ENCODE results near the gene CAB39. TPM values are rescaled to one million over a fixed set of nuclear protein-coding genes. Genes with fewer than 3 reads are reported as not detected.

Gene CAB39
- polyA plus RNA-seq, 1 donor from 2014 or later = 118 TPM

DNA sequence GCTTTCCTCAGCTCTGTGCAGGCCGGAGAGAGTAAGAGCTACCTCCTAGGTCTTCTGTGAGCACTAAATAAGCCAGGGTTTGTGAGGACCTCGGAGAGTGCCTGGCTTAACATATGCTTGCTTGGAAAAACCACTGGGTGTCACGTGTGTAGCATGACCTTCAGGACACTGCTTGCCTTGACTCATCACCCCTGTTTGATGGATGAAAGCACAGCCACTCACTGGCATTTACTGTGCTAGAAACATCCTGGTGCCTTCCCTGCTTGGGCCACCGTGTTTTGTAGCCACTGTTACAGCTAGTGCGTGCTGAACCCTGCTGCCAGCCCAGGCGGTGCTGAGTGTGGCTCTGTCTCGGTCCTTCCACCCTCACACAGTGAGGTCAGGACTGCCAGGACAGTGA lies 117.3 kb downstream of the CAB39 start:
- no peak overlapping the region for H3K27ac ChIP-seq (ENCODE audit: low read length)
- TF ChIP-seq, protein P1, sequence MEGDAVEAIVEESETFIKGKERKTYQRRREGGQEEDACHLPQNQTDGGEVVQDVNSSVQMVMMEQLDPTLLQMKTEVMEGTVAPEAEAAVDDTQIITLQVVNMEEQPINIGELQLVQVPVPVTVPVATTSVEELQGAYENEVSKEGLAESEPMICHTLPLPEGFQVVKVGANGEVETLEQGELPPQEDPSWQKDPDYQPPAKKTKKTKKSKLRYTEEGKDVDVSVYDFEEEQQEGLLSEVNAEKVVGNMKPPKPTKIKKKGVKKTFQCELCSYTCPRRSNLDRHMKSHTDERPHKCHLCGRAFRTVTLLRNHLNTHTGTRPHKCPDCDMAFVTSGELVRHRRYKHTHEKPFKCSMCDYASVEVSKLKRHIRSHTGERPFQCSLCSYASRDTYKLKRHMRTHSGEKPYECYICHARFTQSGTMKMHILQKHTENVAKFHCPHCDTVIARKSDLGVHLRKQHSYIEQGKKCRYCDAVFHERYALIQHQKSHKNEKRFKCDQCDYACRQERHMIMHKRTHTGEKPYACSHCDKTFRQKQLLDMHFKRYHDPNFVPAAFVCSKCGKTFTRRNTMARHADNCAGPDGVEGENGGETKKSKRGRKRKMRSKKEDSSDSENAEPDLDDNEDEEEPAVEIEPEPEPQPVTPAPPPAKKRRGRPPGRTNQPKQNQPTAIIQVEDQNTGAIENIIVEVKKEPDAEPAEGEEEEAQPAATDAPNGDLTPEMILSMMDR (IDR thresholded peaks at IDR 0.05; ENCODE audit: poor library complexity, severe bottlenecking) = no peak
- TF ChIP-seq RAD21 (conservative IDR thresholded peaks at IDR 0.05) (no peak), TAF1 (IDR thresholded peaks at IDR 0.05; ENCODE audit: low read depth) (no peak), EZH2 (IDR thresholded peaks at IDR 0.05; ENCODE audit: borderline replicate concordance, insufficient read depth, low read length, poor library complexity, severe bottlenecking) (no peak), EP300 (conservative IDR thresholded peaks at IDR 0.05; ENCODE audit: poor library complexity, severe bottlenecking) (no peak), MXI1 (conservative IDR thresholded peaks at IDR 0.05; ENCODE audit: poor library complexity, severe bottlenecking) (no peak), SMC3 (conservative IDR thresholded peaks at IDR 0.05; ENCODE audit: poor library complexity) (no peak), POLR2AphosphoS5 (IDR thresholded peaks at IDR 0.05) (no peak)
- TF ChIP-seq, protein P2, sequence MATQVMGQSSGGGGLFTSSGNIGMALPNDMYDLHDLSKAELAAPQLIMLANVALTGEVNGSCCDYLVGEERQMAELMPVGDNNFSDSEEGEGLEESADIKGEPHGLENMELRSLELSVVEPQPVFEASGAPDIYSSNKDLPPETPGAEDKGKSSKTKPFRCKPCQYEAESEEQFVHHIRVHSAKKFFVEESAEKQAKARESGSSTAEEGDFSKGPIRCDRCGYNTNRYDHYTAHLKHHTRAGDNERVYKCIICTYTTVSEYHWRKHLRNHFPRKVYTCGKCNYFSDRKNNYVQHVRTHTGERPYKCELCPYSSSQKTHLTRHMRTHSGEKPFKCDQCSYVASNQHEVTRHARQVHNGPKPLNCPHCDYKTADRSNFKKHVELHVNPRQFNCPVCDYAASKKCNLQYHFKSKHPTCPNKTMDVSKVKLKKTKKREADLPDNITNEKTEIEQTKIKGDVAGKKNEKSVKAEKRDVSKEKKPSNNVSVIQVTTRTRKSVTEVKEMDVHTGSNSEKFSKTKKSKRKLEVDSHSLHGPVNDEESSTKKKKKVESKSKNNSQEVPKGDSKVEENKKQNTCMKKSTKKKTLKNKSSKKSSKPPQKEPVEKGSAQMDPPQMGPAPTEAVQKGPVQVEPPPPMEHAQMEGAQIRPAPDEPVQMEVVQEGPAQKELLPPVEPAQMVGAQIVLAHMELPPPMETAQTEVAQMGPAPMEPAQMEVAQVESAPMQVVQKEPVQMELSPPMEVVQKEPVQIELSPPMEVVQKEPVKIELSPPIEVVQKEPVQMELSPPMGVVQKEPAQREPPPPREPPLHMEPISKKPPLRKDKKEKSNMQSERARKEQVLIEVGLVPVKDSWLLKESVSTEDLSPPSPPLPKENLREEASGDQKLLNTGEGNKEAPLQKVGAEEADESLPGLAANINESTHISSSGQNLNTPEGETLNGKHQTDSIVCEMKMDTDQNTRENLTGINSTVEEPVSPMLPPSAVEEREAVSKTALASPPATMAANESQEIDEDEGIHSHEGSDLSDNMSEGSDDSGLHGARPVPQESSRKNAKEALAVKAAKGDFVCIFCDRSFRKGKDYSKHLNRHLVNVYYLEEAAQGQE (IDR thresholded peaks at IDR 0.05; ENCODE audit: borderline replicate concordance) = no peak
- H2AFZ ChIP-seq (ENCODE audit: low read depth, low read length) = no peak overlapping the region
- H4K20me1 ChIP-seq (ENCODE audit: insufficient read depth) = no peaks in the 10 kb centered on the region
- H3K27me3 ChIP-seq (ENCODE audit: insufficient read depth, low read depth, low read length) = no peaks in the 10 kb centered on the region
- no peaks in the 10 kb centered on the region for H3F3A ChIP-seq (ENCODE audit: insufficient read depth, low read length, poor library complexity, severe bottlenecking)
- H3K4me2 ChIP-seq (ENCODE audit: low read length) = no peak overlapping the region
- H3K4me3 ChIP-seq (ENCODE audit: low read length) = no peak overlapping the region
- H3K36me3 ChIP-seq (ENCODE audit: insufficient read depth, low read length) = no peaks in the 10 kb centered on the region
- H3K9me3 ChIP-seq (ENCODE audit: low read length) = no peaks in the 10 kb centered on the region
- H3K79me2 ChIP-seq (replicated peaks; ENCODE audit: insufficient read depth, low read length) = no peaks in the 10 kb centered on the region
- H3K9me2 ChIP-seq (ENCODE audit: insufficient read depth, low read length) = no peaks in the 10 kb centered on the region
- H3K9ac ChIP-seq (ENCODE audit: low read length) = no peak overlapping the region

- no peak overlapping the region for H2AFZ ChIP-seq (ENCODE audit: low read depth, low read length)
- TF ChIP-seq RAD21 (conservative IDR thresholded peaks at IDR 0.05) (no peak), SMC3 (conservative IDR thresholded peaks at IDR 0.05; ENCODE audit: poor library complexity) (no peak), MXI1 (conservative IDR thresholded peaks at IDR 0.05; ENCODE audit: poor library complexity, severe bottlenecking) (no peak)
- TF ChIP-seq, protein P2 (IDR thresholded peaks at IDR 0.05; ENCODE audit: borderline replicate concordance) = no peak
- TF ChIP-seq, protein P1 (IDR thresholded peaks at IDR 0.05; ENCODE audit: poor library complexity, severe bottlenecking) = no peak
- H3K27me3 ChIP-seq (ENCODE audit: insufficient read depth, low read depth, low read length) = no peaks in the 10 kb centered on the region
- no peak overlapping the region for H3K4me2 ChIP-seq (ENCODE audit: low read length)
- H3K27ac ChIP-seq (ENCODE audit: low read length) = no peak overlapping the region
- H3K9me3 ChIP-seq (ENCODE audit: low read length) = no peaks in the 10 kb centered on the region
- H3K79me2 ChIP-seq (replicated peaks; ENCODE audit: insufficient read depth, low read length) = no peaks in the 10 kb centered on the region
- H3F3A ChIP-seq (ENCODE audit: insufficient read depth, low read length, poor library complexity, severe bottlenecking) = no peaks in the 10 kb centered on the region
- H3K9ac ChIP-seq (ENCODE audit: low read length) = no peak overlapping the region
- H3K36me3 ChIP-seq (ENCODE audit: insufficient read depth, low read length) = no peaks in the 10 kb centered on the region
- H3K9me2 ChIP-seq (ENCODE audit: insufficient read depth, low read length) = no peaks in the 10 kb centered on the region
- no peak overlapping the region for H3K4me3 ChIP-seq (ENCODE audit: low read length)
- no peaks in the 10 kb centered on the region for H4K20me1 ChIP-seq (ENCODE audit: insufficient read depth)
These were observed 117.8 kb downstream of the CAB39 start for GRCh38 chr2:230830428-230830827.

Data from neural cell (in vitro differentiated cells).